ENCODE measurements around the gene PLEKHA1.

PLEKHA1 gene

DNA sequence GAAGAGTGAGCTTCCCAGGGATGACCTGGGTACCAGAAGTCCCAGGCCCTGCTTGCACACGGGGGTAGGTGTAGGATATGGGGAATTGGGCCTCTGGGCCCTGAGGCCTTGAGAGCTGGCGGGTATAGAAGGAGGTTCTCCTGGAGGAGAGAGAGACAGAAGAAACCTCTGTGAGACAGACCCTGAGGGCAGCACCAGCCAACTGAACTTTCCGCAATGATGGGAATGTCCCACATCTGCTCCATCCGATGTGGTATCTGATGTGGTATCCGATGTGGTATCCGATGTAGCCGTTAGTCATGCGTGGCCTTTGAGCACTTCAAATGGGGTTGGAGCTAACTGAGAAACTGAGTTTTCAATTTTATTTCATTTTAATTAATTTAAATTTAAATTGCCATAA, 30.6 kb upstream of the PLEKHA1 start:
- POLR2A ChIA-PET, result no interaction called here
- H3K4me3 ChIP-seq (ENCODE audit: low read depth, low read length), result no peak overlapping the region

DNA sequence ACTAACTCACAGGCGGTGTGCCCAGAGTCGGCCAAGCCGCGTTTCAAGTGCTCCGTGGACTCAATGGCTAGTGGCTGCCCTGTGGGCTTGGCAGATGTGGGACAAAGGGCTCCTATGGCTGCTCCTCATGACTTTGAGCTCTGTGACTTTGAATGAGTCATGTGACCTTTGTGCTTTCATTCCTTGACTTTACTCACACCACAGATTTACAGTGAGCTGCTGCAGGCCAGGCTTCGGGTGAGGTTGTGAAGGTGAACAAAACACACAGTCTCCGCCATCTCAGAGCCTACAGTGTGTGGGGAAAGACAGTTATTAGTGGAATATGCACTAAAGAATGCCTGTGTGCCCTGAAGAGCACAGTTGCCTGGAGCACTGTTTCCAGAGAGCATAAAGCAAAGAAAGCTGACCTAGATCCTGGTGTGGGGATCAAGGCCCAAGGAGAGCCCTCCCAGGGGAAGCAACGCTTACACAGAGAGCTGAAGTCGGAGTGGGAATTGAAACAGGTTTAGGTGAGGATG, 29.7 kb upstream of the PLEKHA1 start:
- ChIA-PET CTCF (interaction anchor here (0.8 to 4.4 kb wide), 9 partner anchors 10 to 305 kb away, joined by 3 to 99 read pairs (median 5); no protein-coding TSS in a partner anchor), POLR2A (interaction anchor here (0.7 to 0.9 kb wide), 2 partner anchors 29 to 79 kb away, joined by 3 read pairs; partner anchors contain the start of gene PLEKHA1)
- DNase-seq (ENCODE audit: low read depth, low spot score), result no peak
- TF ChIP-seq, protein P1, sequence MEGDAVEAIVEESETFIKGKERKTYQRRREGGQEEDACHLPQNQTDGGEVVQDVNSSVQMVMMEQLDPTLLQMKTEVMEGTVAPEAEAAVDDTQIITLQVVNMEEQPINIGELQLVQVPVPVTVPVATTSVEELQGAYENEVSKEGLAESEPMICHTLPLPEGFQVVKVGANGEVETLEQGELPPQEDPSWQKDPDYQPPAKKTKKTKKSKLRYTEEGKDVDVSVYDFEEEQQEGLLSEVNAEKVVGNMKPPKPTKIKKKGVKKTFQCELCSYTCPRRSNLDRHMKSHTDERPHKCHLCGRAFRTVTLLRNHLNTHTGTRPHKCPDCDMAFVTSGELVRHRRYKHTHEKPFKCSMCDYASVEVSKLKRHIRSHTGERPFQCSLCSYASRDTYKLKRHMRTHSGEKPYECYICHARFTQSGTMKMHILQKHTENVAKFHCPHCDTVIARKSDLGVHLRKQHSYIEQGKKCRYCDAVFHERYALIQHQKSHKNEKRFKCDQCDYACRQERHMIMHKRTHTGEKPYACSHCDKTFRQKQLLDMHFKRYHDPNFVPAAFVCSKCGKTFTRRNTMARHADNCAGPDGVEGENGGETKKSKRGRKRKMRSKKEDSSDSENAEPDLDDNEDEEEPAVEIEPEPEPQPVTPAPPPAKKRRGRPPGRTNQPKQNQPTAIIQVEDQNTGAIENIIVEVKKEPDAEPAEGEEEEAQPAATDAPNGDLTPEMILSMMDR (IDR thresholded peaks at IDR 0.05; ENCODE audit: insufficient read depth, low read length, missing control alignments), result no peak
- no peak overlapping the region for H3K4me3 ChIP-seq (ENCODE audit: low read depth, low read length)

More for the DNA sequence above, 30.6 kb upstream of the PLEKHA1 start:
- CTCF ChIA-PET, result interaction anchor here (0.6 to 4.4 kb wide), 17 partner anchors 8 to 222 kb away, joined by 3 to 99 read pairs (median 5); partner anchors contain the start of gene PLEKHA1
- TF ChIP-seq, protein P1 (IDR thresholded peaks at IDR 0.05; ENCODE audit: insufficient read depth, low read length, missing control alignments), result no peak
- DNase-seq (ENCODE audit: low read depth, low spot score), result no peak

DNA sequence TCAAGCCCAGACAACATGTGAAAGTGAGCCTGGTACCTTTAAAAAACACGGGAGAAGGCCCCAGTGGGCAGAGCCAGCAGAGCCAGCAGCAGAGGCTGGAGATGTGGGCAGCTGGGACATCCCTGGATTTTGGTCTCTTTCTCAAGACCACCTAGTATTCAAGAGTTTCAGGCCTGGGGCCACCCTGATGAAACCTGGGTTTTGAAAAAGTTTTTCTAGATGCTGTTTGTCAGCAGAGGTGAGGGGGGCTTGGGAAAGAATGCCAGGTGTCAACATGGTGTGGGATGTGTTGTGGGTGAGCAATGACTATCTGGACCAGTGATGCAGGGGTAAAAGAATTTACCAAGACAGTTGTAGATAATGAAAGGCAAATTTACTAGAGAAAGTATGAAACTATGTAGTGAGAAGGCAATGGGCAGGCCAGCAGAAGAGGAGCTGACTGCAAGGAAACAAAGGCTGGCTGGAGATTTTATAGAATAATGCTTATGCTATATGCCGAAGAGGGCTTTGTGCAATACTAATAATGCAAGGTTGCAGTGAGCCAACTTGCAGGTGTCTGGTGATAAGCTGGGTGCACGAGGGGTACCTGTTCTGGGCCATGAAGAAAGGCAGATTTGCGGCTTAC, 28.1 kb upstream of the PLEKHA1 start:
- POLR2A ChIA-PET, result no interaction called here
- TF ChIP-seq, protein P1 (IDR thresholded peaks at IDR 0.05; ENCODE audit: insufficient read depth, low read length, missing control alignments), result no peak
- no peak for DNase-seq (ENCODE audit: low read depth, low spot score)
- H3K4me3 ChIP-seq (ENCODE audit: low read depth, low read length), result no peak overlapping the region
- CTCF ChIA-PET, result interaction anchor here (0.8 to 1.3 kb wide), 4 partner anchors 8 to 89 kb away, joined by 3 read pairs; no protein-coding TSS in a partner anchor

DNA sequence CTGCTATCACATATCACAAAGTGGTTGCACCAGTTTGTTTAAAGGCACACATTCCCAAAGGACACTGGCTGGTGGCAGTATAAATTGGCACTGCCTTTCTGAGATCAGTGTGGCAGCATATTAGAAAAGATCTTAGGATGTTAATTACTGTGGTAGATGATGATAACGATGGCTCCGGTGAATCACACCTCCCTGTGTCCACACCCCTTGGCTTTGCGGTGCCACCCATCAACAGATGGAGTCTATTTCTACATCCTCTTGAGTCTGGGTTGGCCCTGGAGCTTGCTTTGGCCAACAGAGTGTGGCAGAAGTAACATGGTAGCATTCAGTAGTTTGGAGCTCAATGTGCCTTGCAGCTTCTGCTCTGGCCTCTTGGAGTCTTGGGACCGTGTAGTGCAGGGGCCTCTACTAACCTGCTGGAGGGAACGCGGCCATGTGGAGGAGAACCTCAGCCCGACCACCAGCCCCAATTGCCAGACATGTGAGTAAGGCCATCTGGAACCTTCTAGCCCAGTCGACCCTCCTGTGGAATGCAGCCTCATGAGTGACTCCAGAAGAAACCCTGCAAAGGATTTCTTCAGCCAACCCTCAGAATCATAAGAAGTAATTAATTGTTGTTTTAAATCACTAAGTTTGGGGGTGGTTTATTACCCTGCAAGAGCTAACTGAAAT, 27.2 kb upstream of the PLEKHA1 start:
- TF ChIP-seq, protein P1 (IDR thresholded peaks at IDR 0.05; ENCODE audit: insufficient read depth, low read length, missing control alignments), result no peak
- H3K4me3 ChIP-seq (ENCODE audit: low read depth, low read length), result no peak overlapping the region
- POLR2A ChIA-PET, result no interaction called here
- no peak for DNase-seq (ENCODE audit: low read depth, low spot score)
- CTCF ChIA-PET, result interaction anchor here (0.8 to 1.3 kb wide), 4 partner anchors 9 to 88 kb away, joined by 3 read pairs; no protein-coding TSS in a partner anchor

DNA sequence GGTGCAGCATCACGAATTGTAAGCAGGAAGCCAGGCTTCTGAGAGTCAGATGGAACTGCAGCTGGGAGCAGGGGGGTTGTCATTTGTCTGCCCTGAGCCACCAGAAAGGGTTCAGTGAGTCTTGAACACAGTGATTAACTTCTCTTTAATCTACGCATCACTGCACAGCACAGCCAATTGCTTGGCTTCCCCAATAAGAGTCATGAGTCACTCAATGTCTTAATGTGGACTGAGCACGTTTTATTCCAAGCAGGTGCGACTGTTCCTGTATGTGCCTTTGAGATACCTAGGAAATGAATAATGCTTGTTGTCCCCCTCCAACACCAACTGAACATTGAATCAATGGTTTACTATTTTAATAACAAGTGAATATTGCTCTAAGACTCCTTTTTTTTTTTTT, 26.0 kb upstream of the PLEKHA1 start:
- ChIA-PET POLR2A (no interaction called here), CTCF (interaction anchor here (1.5 kb wide), 1 partner anchor 10 kb away, joined by 3 read pairs; no protein-coding TSS in a partner anchor)
- TF ChIP-seq, protein P1 (IDR thresholded peaks at IDR 0.05; ENCODE audit: insufficient read depth, low read length, missing control alignments), result no peak
- no peak overlapping the region for H3K4me3 ChIP-seq (ENCODE audit: low read depth, low read length)
- no peak for DNase-seq (ENCODE audit: low read depth, low spot score)

DNA sequence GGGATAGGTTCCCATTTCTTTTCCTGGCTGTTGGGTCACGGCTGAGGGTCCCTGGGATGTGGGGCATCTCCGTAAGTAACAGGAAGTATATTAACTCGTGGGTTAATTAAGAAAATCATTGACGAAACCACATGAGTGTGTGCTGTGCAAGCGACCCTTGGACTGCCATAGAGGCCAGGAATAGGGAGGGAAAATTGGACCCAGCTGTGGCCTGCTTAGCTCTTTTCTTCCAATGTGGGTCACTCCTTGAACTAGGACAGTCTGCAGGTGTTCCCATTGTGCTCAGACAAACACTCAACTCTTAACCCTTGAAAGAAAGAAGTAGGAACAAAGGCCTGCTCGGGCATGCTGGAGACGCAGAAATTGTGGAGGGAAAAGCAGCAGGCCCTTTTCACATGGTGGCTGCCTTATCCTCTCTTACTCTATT, 25.6 kb upstream of the PLEKHA1 start:
- CTCF ChIA-PET, result interaction anchor here (1.5 kb wide), 1 partner anchor 11 kb away, joined by 3 read pairs; no protein-coding TSS in a partner anchor
- POLR2A ChIA-PET, result no interaction called here
- no peak for DNase-seq (ENCODE audit: low read depth, low spot score)
- TF ChIP-seq, protein P1 (IDR thresholded peaks at IDR 0.05; ENCODE audit: insufficient read depth, low read length, missing control alignments), result no peak
- H3K4me3 ChIP-seq (ENCODE audit: low read depth, low read length), result no peak overlapping the region
